SK-N-SH treated with all-trans-retinoic acid at 6 μM for 48 hours (cell line): Measurements from ENCODE around the gene BRAP.

ENCODE experiments used
- ATAC-seq: fragments of 200-7000 bp; cut with Tn5 transposase; 3 replicates; pipeline ENCODE4 v1.9.1; 2020; ENCODE audit warnings: mild to moderate bottlenecking, moderate library complexity
- ARNTL ChIP-seq: fragments of 450-650 bp; formaldehyde crosslinking; IDR thresholded peaks from 2 replicates; pipeline ENCODE4 v1.5.0; 2020; ENCODE audit warnings: low read depth, mild to moderate bottlenecking, moderate library complexity, borderline replicate concordance
- CSDC2 ChIP-seq: fragments of 250-450 bp; sonication (Bioruptor Pico); IDR thresholded peaks from 2 replicates; pipeline ENCODE4 v1.5.0; 2020; ENCODE audit warnings: mild to moderate bottlenecking, moderate library complexity
- GLIS3 ChIP-seq: fragments of 250-450 bp; sonication (Bioruptor Pico); IDR thresholded peaks from 2 replicates; pipeline ENCODE4 v1.5.0; 2020; ENCODE audit warnings: mild to moderate bottlenecking, moderate library complexity
- OSR1 ChIP-seq: fragments of 250-450 bp; sonication (Bioruptor Pico); IDR thresholded peaks from 2 replicates; pipeline ENCODE4 v1.8.0; 2022; ENCODE audit warnings: moderate library complexity, mild to moderate bottlenecking, inconsistent platforms
- SNAI2 ChIP-seq: fragments of 250-450 bp; sonication (Bioruptor Pico); IDR thresholded peaks from 2 replicates; pipeline ENCODE4 v1.5.0; 2020; ENCODE audit warnings: mild to moderate bottlenecking, moderate library complexity
- TCF4 ChIP-seq: fragments of 250-450 bp; sonication (Bioruptor Pico); IDR thresholded peaks from 2 replicates; pipeline ENCODE4 v1.8.0; 2021; ENCODE audit warnings: mild to moderate bottlenecking, moderate library complexity, borderline replicate concordance
- ZFP3 ChIP-seq: fragments of 250-450 bp; sonication (Bioruptor Pico); IDR thresholded peaks from 2 replicates; pipeline ENCODE4 v1.5.0; 2020; ENCODE audit warnings: mild to moderate bottlenecking, moderate library complexity
- TF ChIP-seq, protein P1 (sequence below): fragments of 250-450 bp; sonication (Bioruptor Pico); IDR thresholded peaks from 2 replicates; pipeline ENCODE4 v1.5.0; 2020; ENCODE audit warnings: mild to moderate bottlenecking, moderate library complexity
- TF ChIP-seq, protein P2 (sequence below): fragments of 250-450 bp; sonication (Bioruptor Pico); IDR thresholded peaks from 2 replicates; pipeline ENCODE4 v1.5.1; 2020; ENCODE audit warnings: low read depth, mild to moderate bottlenecking, moderate library complexity
- TF ChIP-seq, protein P3 (sequence below): fragments of 250-450 bp; sonication (Bioruptor Pico); IDR thresholded peaks from 2 replicates; pipeline ENCODE4 v1.8.0; 2021; ENCODE audit warnings: low read depth, mild to moderate bottlenecking, moderate library complexity, borderline replicate concordance
- TF ChIP-seq, protein P4 (sequence below): fragments of 250-450 bp; sonication (Bioruptor Pico); IDR thresholded peaks from 2 replicates; pipeline ENCODE4 v1.5.1; 2021; ENCODE audit warnings: mild to moderate bottlenecking, moderate library complexity
- TF ChIP-seq, protein P5 (sequence below): fragments of 250-450 bp; sonication (Bioruptor Pico); IDR thresholded peaks from 2 replicates; pipeline ENCODE4 v1.8.0; 2020; ENCODE audit warnings: mild to moderate bottlenecking, moderate library complexity, borderline replicate concordance

Gene BRAP

DNA sequence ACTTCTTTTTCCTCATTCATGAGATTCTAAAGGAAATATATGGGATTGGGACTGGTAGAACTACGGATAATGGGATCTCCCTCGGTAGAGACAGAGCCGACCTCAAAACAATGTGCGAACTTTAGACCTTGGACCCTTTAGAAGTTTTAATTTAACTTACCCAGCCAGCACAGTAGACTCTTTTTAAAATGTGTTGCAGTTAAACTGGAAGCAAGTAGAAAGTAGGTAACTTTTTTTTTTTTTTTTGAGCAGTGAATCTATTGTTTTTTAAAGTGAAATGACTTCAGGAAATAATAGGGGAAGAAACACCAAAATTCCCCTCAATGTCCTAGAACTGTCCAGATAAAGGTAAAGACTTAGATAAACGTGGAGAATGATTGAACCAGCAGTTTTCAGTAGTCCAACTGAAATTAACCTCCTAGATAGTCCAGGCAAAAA is 85.5 kb downstream of the BRAP start (continued):
- TF ChIP-seq, protein P1, sequence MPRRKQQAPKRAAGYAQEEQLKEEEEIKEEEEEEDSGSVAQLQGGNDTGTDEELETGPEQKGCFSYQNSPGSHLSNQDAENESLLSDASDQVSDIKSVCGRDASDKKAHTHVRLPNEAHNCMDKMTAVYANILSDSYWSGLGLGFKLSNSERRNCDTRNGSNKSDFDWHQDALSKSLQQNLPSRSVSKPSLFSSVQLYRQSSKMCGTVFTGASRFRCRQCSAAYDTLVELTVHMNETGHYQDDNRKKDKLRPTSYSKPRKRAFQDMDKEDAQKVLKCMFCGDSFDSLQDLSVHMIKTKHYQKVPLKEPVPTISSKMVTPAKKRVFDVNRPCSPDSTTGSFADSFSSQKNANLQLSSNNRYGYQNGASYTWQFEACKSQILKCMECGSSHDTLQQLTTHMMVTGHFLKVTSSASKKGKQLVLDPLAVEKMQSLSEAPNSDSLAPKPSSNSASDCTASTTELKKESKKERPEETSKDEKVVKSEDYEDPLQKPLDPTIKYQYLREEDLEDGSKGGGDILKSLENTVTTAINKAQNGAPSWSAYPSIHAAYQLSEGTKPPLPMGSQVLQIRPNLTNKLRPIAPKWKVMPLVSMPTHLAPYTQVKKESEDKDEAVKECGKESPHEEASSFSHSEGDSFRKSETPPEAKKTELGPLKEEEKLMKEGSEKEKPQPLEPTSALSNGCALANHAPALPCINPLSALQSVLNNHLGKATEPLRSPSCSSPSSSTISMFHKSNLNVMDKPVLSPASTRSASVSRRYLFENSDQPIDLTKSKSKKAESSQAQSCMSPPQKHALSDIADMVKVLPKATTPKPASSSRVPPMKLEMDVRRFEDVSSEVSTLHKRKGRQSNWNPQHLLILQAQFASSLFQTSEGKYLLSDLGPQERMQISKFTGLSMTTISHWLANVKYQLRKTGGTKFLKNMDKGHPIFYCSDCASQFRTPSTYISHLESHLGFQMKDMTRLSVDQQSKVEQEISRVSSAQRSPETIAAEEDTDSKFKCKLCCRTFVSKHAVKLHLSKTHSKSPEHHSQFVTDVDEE (CRISPR knock-in tag) = no peak
- TF ChIP-seq ARNTL (CRISPR knock-in tag) = no peak
- TF ChIP-seq, protein P2, sequence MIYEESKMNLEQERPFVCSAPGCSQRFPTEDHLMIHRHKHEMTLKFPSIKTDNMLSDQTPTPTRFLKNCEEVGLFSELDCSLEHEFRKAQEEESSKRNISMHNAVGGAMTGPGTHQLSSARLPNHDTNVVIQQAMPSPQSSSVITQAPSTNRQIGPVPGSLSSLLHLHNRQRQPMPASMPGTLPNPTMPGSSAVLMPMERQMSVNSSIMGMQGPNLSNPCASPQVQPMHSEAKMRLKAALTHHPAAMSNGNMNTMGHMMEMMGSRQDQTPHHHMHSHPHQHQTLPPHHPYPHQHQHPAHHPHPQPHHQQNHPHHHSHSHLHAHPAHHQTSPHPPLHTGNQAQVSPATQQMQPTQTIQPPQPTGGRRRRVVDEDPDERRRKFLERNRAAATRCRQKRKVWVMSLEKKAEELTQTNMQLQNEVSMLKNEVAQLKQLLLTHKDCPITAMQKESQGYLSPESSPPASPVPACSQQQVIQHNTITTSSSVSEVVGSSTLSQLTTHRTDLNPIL (CRISPR knock-in tag) = no peak
- no peak for TF ChIP-seq OSR1 (CRISPR knock-in tag)
- TF ChIP-seq, protein P3, sequence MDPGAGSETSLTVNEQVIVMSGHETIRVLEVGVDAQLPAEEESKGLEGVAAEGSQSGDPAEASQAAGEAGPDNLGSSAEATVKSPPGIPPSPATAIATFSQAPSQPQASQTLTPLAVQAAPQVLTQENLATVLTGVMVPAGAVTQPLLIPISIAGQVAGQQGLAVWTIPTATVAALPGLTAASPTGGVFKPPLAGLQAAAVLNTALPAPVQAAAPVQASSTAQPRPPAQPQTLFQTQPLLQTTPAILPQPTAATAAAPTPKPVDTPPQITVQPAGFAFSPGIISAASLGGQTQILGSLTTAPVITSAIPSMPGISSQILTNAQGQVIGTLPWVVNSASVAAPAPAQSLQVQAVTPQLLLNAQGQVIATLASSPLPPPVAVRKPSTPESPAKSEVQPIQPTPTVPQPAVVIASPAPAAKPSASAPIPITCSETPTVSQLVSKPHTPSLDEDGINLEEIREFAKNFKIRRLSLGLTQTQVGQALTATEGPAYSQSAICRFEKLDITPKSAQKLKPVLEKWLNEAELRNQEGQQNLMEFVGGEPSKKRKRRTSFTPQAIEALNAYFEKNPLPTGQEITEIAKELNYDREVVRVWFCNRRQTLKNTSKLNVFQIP = no peak
- no peak for TF ChIP-seq ZFP3 (CRISPR knock-in tag)
- no peak for TF ChIP-seq SNAI2 (CRISPR knock-in tag)
- TF ChIP-seq, all 23 proteins: peak for 0

DNA sequence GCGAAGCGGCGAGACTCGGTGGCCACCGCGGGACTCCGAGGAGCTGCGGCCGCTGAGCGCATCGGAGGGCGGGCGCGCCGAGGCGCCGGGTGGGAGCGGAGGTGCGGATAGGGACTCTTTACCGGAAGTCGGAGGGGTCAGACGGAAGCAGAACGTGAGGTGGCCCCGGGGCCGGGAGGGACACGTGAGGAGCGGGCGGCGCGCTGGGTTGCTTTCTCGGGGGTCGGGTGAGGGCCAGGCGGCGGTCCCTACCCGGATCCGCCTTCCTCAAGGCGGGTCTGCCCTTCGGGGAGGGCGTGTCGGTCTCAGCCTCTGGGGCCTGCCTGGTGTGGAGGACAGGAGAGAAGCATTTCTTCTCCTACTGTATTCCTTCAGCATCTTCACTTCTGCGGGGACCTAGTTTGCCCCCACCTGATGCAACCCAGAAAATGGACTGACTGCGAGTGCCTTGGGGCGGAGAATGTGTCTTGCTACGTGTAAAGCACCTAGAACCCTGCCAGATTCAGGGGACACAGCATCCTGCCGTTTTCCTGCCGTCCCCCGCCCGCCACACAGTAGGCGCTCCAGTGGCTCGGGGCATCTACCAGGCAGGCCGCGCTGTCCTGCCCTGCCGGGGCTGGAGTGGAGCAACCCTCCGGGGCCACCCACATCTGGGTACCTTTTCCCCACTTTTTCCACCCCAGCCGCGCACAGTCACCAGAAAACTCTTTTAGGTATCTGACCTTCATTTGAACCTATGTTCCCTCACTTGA is 86.1 kb downstream of the BRAP start:
- ATAC-seq = peak; percentile 89
- TF ChIP-seq TCF4 (CRISPR knock-in tag) (no peak), CSDC2 (CRISPR knock-in tag) (0 out of 2 replicates have a peak, but pooled peaks have one; percentile 16), GLIS3 (CRISPR knock-in tag) (no peak), OSR1 (CRISPR knock-in tag) (no peak), ARNTL (CRISPR knock-in tag) (peak; percentile 60; the same call in 1 of the 2 replicates)
- TF ChIP-seq, protein P3 = no peak
- TF ChIP-seq, protein P4, sequence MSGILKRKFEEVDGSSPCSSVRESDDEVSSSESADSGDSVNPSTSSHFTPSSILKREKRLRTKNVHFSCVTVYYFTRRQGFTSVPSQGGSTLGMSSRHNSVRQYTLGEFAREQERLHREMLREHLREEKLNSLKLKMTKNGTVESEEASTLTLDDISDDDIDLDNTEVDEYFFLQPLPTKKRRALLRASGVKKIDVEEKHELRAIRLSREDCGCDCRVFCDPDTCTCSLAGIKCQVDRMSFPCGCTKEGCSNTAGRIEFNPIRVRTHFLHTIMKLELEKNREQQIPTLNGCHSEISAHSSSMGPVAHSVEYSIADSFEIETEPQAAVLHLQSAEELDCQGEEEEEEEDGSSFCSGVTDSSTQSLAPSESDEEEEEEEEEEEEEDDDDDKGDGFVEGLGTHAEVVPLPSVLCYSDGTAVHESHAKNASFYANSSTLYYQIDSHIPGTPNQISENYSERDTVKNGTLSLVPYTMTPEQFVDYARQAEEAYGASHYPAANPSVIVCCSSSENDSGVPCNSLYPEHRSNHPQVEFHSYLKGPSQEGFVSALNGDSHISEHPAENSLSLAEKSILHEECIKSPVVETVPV (CRISPR knock-in tag) = peak; percentile 33; the same call in 1 of the 2 replicates
- TF ChIP-seq, protein P5, sequence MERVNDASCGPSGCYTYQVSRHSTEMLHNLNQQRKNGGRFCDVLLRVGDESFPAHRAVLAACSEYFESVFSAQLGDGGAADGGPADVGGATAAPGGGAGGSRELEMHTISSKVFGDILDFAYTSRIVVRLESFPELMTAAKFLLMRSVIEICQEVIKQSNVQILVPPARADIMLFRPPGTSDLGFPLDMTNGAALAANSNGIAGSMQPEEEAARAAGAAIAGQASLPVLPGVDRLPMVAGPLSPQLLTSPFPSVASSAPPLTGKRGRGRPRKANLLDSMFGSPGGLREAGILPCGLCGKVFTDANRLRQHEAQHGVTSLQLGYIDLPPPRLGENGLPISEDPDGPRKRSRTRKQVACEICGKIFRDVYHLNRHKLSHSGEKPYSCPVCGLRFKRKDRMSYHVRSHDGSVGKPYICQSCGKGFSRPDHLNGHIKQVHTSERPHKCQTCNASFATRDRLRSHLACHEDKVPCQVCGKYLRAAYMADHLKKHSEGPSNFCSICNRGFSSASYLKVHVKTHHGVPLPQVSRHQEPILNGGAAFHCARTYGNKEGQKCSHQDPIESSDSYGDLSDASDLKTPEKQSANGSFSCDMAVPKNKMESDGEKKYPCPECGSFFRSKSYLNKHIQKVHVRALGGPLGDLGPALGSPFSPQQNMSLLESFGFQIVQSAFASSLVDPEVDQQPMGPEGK (CRISPR knock-in tag) = peak; percentile 56; the same call in 1 of the 2 replicates

GRCh38 chr12:111598637-111599452 is 86.9 kb downstream of the BRAP start, which contains the start of gene ATXN2:
TSS of gene ATXN2 (minus strand) at chr12:111599315. CDS start at chr12:111599034, 281 bp downstream.
- TF ChIP-seq, protein P4 (CRISPR knock-in tag) = no peak
- TF ChIP-seq, protein P5 (CRISPR knock-in tag) = no peak
- TF ChIP-seq TCF4 (CRISPR knock-in tag) = no peak
- no peak; the same call in 2 of the 3 replicates for ATAC-seq
